NCI-H82 treated with DMSO at 0.1 percent for 48 hours (cell line): ENCODE results near the gene BCL2L13.
"Not testable (repeated sequence)": the region's sequence is repeated elsewhere in the genome, so short reads cannot be mapped to it uniquely, and the experiment has no call there.

Experiments used
- DNase-seq: peaks from one replicate; lab custom pipeline; 2025; ENCODE audit not compliant: unreplicated experiment; lab: John Stamatoyannopoulos, UW

BCL2L13 gene

GRCh38 chr22:17753401-17753989 lies 114.9 kb downstream of the BCL2L13 start:
- DNase-seq, result no peak

- DNase-seq, result no peak
Measured at GRCh38 chr22:17754233-17754925, 115.8 kb downstream of the BCL2L13 start.

GRCh38 chr22:17761138-17761488 lies 122.6 kb downstream of the BCL2L13 start:
- DNase-seq, result no peak

DNA sequence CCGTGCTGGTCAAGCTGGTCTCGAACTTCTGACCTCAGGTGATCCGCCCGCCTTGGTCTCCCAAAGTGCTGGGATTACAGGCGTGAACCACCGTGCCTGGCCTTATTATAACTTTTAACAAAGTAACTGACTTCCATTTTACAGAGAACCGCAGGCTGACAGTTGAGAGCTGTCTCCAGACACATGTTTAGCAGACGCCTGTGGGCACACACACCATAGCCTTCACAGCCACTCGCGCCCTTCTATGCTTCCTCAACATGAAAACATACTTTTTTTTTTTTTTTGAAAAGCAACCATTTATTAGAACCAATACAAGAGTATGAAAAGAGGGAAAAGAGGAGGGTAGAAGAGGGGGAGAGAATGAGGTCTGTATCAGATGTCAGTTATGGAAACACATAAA lies 124.9 kb downstream of the BCL2L13 start:
- not testable (repeated sequence) for DNase-seq

- no peak for DNase-seq
Measured at GRCh38 chr22:17764036-17764435, 125.5 kb downstream of the BCL2L13 start.

DNA sequence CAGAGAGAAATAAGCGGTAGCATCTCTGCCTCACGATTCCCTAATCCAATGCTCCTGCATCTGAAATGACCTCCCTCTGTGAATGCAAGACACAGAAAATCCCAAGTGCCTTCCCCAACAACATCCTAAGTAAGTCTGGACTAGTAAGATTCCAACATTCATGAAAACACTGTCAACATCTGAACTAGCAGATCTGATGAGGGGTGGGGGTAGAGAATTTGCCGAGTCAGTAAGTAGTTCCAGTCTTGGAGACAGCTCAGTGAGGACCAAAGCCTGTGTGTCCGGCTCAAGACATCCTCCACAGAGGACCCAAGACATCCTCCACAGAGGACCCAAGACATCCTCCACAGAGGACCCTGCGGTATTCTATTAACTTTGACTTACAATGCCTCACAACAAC lies 126.3 kb downstream of the BCL2L13 start:
- not testable (repeated sequence) for DNase-seq

DNA sequence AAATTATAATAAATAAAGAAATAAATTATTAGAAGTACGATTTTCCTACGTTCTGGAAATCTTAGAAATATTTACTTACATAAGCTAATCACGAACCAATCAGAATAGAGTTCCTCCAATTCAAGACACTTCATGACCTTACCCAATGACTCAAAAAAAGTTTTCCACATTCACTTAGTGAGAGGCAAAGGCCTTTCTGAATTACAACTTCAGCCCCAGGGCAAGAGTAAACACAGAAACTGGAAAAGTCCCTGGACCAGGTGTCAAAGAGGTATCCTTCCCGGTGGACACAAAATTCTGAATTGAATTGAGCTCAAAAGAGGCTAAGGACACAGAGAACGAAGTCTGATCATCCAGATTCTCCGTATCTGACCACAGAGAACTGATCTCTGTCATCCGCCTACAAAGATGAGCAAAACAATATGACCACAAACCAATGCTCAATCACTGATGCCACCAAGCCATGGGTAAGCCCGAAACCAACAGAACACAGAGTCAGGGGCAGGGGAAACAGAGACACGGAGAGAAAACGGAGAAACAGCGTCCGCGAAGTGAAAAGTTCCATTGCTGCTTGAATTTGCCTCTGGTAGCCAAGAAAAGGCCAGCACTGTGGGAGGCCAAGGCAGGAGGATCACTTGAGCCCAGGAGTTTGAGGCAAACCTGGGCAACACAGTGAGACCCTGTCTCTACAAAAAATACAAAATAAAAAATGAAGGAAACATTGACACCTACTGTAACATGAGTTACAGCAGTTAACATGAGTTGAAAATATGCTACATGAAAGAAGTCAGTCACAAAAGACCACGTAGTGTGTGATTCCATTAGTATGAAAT lies 128.9 kb downstream of the BCL2L13 start:
- DNase-seq, result no peak

- no peak for DNase-seq
Measured at GRCh38 chr22:17769013-17769715, 130.6 kb downstream of the BCL2L13 start.

DNA sequence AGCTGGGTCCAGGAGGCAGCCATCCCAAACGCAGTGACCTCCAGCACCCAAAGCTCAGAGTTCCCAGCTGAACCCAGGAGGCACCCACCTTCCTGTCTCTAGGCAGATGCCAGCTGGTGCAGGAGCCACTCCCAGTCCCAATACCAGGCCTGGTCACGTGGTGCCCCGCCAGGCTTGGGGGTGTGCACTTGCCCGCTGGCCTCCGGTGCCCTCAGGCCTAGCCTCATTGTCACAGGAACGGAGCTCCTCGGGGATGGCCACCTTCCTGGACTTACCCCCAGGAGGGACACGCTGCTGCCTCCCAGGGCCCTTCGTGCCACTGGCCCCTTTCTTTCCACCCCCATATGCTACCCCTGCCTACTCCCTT lies 131.1 kb downstream of the BCL2L13 start:
- no peak for DNase-seq

DNA sequence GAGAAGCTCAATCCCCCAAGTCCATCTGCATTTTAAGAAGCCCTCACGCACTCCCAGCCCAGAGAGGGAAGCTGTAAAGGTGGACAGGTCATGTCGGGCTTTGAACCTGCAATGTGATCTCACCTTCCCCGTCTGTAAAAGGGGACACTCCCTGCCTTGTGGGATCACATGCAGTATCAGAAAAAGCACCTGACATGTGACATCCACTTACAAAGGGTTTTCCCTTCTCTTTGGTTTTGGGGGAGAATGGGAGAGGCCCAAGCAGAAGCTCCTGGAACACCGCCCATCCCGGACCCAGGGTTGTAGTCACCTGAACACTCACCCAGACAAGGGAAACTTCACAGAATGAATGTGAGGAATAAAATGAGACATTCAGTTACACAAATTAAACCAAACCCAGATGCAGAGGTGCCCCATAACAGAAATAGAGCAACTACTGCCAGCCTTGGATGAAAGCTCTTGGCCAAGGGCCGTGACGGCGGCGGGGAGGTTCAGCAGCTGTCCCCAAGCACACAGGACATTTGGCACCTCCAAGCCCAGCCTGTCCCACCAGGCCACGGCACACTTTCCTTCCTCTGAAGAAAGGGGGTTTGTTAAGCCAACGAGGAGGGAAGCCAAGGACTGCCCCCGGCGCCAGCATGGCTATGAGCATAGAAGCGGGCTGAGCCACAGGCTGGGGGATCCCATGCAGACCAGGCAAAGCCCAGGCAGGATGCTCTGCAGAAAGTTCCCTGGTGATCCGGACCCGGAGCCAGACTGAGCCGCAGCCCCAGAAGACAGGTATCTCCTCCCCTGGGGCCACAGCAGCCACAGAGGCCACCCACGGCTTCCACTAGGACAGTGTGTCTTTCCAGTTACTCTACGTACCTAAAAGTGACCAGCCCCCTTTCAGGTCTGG lies 131.9 kb downstream of the BCL2L13 start:
- DNase-seq, result no peak

DNA sequence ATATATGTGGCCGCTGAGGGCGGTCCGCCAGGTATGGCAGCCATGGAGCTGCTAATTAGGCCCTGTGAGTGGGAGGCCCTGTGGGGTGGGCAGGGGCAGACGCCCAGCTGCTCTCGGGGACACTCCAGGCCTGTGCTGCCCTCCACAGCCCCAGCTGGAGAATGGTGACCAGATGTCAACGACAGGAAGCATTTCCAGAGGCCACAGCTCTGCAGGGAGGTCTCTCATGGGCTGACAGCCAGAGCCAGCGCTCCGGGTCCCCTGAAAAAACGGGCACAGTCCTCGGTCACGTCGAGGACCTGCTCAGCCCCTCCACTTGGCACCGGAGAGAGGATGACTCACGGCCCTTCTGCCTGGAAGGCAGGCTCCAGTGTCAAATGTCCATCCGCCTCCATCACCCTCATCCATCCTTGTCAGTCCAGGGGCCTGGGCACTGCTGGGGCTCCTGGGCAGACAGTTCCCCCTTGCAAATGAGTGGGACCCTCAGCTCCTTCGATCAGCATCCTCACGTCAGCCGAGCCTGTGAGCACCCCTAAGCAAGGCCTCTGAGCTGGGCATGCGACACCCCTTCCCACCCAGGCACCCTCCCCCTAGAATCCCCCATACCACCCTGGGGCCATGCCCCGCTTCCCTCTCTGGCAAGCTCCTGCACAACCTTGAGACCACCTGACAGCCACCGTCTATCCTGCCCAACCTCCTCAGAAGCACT lies 133.8 kb downstream of the BCL2L13 start:
- no peak for DNase-seq

GRCh38 chr22:17772958-17773605 lies 134.5 kb downstream of the BCL2L13 start:
- DNase-seq, result no peak

- DNase-seq, result peak; percentile 15
Measured at GRCh38 chr22:17773606-17774205, 135.1 kb downstream of the BCL2L13 start.

DNA sequence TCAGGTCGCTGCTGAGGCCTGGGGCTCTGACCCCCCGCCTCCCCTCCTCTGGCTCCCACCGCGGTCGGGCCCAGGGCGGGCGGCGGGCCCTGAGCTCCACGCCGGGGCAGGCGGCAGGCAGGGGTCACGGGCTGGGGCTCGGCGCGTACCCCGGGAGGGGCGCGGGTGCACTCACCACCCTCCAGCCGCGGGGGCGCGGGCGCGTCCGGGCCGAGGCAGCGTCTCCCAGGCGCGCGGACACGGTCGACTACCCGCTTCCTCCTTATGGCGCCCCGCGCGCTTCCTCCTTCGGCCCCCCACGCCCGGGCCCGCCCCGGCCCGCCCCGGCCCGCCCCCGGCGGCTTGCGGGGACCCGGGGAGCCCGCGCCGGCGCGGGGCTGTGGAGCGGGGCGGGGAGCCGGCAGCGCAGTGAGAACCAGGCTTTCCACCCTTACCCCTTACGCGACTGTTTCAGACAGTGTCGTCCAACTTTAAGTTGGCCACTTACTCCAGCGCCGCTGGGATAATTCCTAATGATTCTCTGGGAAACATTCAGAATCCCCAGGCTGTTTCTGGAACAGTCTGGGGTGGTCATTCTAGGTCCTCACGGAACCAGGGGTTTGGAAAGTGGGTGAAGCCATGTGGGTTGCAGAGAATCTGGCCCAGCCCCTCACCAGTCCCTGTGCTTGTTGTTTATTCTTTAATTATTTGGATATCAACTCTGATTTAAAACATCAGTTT lies 135.8 kb downstream of the BCL2L13 start, which contains the start of gene BID:
BID (minus strand) TSS at position 264 of the 720 bp plus-strand sequence. CDS start 24,353 bp downstream, outside the sequence.
- DNase-seq, result no peak

DNA sequence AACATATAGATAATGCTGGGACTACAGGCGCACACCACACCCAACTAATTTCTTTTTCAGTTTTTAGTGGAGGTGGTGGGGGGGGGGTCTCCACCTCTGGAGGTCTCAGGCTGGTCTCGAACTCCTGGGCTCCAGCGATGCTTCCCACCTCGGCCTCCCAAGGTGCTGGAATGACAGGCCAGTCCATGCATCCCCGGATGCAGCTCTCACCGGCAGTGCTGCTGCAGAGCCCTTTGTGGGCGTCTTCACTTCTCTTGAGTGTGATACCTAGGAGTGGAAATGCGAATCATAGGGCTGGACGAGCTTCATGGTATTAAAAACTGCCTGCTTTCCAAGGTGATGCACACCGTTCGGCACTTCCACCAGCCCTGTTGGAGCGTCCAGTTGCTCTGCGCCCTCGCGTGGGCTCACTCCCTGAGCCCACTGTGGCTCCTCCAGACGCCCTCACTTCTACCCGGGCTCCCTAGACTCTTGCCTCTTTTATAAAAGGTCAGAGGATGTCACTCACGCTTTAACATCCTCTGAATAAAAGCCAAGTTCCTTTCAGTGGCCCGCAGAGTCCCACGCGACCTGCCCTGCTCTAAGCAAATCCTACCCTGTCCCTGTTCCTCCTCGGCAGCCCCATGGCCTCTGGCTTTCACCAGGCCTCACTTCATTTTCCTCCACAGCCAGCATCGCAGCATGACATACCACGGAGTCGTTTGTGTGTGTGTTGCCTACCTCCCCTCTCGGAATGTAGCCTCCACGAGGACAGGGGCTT lies 136.5 kb downstream of the BCL2L13 start:
- no peak for DNase-seq

DNA sequence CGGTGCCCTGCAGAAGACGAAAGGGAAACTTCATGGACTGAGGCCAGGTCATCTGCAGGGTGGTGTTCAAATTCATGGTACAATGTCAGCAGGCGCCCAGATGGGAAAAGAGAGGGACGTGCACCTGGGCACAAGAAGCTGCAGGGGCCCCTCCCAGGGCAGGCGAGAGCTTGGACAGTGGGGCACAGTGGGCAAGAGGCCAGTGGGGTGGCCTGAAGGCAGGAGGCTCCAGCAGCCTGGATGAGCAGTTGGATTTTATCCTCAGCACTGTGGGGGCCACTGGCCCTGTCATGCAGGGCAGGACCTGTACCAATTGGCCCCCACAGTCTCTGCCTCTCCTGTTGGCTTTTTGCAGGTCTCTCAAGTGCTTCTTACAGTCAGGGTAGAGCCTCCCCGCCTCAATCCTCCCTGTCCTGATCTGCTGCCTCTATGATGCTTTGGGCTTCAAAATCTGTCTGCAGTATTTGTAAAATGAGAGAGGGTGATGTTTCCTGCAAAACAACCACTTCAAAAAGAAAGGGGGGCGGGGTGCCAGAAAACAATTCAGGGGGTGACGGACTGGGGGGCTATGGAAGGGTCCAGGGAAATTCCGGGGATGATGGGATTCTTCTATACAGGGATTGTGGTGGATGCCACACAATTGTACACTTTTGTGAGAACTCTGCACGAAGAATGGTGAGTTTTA lies 137.4 kb downstream of the BCL2L13 start:
- no peak for DNase-seq
